ENCODE data around the gene AP5Z1.

Gene AP5Z1, protein sequence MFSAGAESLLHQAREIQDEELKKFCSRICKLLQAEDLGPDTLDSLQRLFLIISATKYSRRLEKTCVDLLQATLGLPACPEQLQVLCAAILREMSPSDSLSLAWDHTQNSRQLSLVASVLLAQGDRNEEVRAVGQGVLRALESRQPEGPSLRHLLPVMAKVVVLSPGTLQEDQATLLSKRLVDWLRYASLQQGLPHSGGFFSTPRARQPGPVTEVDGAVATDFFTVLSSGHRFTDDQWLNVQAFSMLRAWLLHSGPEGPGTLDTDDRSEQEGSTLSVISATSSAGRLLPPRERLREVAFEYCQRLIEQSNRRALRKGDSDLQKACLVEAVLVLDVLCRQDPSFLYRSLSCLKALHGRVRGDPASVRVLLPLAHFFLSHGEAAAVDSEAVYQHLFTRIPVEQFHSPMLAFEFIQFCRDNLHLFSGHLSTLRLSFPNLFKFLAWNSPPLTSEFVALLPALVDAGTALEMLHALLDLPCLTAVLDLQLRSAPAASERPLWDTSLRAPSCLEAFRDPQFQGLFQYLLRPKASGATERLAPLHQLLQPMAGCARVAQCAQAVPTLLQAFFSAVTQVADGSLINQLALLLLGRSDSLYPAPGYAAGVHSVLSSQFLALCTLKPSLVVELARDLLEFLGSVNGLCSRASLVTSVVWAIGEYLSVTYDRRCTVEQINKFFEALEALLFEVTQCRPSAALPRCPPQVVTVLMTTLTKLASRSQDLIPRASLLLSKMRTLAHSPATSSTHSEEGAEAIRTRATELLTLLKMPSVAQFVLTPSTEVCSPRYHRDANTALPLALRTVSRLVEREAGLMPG

DNA sequence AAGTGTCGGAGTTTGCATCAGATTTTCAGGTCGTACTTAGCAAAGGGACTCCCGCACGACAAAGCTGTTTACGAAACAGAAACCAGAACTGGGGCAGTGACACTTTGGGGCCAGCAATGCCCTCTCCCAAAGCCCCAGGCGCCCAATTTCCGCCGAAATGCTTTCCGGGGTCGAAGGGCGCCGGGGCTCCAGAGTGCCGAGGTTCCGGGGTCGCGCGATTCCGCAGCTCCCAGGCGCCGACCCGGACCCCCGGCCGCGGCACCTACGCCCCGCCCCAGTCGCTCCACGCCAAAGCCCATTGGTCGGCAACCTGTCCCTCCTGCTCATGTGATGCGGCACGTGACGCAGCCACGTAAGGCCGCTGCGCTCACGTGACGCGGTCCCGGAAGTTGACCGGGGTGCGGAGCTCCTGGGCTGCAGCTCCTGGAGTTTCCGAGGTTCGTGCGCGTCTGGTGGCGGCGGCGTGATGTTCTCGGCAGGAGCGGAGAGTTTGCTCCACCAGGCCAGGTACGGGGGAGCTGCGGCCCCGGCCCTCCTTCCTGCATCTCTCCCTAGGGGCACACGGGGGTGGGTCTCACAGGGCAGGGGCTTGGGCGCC, at the start of gene AP5Z1:
AP5Z1 (plus strand) TSS at position 374 of the 598 bp plus-strand sequence; CDS start at position 467, 93 bp downstream.
- DNase-seq (ENCODE audit: low read depth), result peak; percentile 94

DNA sequence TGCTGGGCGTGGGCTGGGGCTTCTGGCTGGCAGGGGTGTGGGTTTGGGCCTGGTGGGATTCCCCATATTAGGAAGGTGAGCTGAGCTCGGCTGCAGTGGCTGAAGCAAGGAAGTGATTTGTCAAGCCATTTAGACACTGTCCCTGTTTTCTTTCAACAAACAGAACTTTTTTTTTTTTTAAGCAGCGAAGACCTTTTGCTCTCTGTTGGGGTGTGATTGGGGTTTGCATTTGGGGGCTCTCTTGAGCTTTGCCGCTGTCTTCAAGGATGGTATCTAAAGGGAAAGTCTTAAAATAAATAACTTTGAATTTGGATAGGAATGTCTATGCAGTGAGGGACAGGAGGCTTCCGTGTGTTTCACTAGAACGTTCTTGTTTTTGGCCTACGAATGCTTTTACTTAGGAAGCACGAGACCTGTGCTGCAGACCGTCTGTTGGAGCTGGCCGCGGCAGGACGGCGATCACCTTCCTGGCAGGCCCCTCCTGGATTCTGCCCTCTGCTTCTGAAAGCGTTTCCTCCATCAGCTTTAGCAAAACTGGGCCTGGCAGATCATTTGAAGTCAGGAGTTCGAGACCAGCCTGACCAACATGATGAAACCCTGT, 49.5 kb upstream of the AP5Z1 start:
- no peak for DNase-seq (ENCODE audit: low read depth)

DNA sequence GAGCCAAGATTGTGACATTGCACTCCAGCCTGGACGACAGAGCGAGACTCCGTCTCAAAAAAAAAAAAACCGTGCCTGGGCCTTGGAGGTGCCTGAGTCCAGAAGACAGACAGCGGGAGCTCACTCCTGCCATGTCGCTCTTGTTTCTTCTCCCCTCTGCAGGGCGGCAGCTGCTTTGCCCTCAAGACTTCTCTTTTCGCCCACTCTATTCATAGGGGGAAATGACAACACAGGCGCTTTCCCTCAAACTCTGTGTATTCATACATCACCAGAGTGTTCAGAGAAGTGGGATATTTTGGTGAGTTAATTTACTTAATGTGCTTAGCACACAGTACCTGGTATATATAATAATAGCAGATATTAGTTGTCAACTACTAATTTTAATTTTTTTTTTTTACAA, 48.9 kb upstream of the AP5Z1 start:
- DNase-seq (ENCODE audit: low read depth), result no peak

DNA sequence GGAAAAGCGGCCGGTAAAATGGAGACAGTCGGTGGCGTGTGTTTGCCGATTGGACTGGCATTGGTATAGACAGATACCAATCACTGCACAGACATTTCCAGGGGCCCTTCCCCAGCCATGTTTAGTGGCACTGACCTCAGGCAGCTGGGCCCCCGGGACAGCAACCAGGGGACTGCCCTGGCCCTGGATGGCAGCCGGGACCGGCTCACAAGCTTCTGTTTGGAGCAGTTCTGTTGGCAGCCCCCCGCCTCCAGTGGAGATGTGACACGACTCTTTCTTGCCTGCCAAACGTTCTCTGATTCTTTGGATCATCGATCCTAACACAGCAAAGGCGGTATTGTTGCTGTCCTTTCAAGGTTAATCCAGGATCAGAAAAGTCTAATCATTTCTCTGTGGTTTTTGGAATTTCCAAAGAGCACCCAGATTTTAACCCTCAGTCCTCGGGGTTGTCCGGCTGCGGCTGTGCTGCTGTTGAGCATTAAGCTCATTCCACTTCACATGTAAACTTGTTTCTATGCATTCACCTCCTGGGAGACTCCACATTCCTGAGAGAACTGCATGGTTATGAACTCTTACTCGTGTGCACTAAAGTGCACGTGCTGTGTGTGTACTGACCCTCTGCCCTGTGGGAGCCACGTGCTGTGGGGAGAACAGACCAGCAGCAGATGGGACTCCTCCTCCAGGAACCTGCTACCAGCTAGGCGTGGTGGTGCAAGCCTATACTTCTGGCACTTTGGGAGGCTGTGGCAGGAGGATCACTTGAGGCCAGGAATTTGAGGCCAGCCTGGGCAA, 47.3 kb upstream of the AP5Z1 start:
- DNase-seq (ENCODE audit: low read depth), result no peak

DNA sequence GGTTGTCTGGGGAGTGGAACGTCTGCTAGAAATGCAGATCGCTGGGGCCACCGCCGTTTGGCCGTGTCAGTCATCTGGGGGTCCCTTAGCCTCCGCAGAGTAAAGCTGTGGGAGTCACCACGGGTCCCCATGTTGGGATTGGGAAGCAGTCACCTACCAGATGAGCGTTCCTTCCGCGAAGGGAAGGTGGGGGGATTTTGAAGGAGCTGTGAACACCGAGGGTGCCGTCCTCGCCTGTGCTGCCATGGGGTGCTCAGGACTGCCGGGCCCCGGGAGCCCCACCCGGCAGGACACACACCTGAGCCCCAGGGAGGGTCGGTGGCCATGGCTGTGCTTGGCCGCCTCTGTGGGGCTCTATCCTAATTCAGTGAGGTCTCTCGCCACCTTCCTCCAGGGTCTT, 46.2 kb upstream of the AP5Z1 start:
- no peak for DNase-seq (ENCODE audit: low read depth)

DNA sequence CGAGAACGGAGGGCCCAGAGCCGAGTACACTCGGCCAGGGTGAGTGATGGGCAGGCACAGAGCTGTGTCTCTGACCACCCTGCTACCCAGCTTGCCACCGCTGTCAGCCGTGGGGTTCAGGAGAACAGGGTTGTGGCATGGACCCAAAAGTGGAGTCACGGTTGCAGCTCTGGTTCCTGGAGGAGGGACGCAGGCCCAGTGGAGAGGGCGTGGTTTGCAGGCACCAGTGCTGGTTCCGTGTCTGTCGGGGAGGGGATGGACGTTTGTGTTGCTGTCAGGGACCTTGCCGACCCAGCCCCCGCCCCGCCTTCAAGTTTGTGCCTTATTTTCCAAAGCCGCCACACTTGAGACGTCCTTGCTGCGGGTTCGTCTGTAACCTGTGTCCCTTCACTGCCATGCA, 45.1 kb upstream of the AP5Z1 start:
- no peak for DNase-seq (ENCODE audit: low read depth)

DNA sequence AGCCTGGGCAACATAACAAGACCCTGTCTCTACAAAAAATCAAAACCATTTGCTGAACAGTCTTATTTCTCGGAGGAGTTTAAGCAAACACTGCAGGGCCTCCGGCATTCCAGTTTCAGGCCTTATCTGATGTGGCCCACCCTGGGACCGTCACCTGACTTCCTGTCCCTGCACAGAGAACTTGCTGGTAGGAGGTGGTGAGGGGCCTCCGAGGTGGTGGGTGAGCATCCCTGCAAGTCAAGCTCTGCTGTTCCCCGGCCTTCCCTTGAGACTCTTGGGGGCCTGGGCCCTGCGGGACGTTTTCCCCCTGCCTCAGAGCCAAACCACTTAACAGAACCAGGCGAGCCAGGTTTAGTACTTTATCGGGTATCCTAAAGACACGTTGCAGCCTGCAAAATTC, 44.5 kb upstream of the AP5Z1 start:
- no peak for DNase-seq (ENCODE audit: low read depth)

DNA sequence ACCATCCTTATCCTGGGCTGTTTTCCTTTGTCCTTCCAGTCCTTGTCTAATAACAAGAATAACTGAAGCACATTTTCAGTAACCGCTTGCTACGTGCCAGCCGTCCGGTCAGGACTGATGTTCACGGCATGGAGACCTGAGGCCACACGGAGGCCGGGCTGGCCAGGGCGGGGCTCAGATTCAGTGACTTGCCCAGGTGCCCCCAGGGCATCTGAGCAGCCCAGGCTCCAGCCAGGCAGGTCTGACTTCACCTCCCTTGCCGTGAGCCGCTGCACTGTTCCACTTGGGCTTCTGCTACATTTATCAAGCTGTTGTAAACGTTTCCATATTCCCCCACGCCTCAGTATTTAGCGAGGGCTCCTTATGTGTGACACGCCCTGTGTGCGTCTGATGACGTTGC, 43.6 kb upstream of the AP5Z1 start:
- DNase-seq (ENCODE audit: low read depth), result no peak

DNA sequence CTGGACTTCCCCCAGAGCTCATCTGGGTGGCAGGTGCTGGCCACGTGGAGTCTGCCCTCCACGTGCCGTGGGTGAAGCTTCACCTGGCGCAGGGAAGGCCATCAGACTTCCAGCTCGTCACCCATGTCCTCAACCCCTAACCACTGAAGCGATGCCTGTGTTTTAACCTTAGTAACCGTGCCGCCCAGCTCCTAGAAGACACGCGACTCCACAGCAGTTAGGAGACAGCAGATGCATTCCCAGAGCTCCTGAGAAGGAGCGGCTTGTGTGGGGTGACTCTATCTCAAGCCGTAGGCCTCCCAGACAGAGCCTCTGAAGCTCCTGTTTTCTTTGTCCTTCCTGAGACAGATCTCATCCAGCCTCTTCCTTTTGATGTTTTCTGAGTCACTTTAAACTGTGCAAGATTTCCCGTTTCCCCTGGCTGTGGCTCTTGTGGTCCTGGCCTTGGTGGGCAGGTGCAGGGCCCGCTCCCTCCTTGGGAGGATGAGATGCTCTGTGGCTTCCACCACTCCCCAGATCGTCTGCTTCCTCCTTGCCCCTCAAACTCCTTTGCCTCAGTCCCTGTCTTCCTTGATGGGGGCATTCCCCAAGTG, 41.4 kb upstream of the AP5Z1 start:
- DNase-seq (ENCODE audit: low read depth), result no peak

DNA sequence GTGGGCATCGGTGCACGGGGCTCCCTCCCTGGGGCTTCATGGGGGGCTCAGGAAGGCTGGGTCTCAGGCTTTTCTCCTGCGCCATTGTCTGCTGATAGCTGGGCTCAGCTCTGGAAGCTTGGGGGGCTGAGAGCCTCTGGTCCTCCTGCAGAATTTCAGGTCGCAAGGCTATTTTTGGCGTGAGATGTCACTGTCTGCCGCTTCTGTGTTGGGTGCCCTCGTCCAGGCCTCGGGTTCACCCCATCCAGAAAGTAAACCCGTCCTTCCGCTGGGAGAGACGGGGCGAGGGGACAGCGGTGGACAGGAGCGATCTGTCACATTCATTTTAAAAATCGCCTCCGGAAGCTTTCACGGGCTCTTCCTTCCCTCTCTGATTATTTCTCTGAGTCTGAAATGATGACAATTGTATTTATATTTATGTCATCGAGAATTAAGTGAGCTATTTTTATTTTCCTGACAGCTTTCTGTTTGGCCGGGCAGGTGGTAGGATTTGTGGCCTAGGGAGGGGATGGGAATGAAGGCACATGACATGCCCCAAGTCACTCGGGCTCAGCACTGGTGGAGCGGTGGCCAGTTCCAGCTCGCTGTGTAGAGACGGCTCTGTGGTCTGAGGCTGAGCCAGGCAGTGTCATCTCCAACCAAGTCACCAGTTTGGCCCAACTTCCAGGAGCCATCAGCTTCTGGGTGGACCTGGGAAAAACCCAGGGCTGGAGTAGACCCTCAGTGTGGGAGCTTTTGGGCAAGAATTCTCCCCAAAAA, 40.7 kb upstream of the AP5Z1 start:
- DNase-seq (ENCODE audit: low read depth), result no peak

DNA sequence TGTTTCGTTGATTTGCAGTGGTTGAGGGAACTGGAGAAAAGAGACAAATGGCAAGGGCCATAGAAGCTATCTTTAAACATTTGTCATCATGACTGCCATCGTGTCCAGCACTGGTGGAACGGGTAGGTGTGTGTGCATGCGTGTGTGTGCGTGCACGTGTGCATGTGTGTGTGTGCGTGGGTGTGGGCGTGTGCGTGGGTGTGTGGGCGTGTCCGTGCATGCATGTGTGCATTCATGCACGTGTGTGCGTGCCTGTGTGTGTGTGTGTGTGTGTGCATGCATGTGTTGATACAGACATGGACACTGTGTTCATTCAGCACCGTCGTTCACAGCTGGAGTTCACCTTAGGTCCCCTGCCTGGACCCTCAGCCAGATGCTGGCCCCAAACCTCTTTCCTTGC, 38.1 kb upstream of the AP5Z1 start:
- DNase-seq (ENCODE audit: low read depth), result no peak

DNA sequence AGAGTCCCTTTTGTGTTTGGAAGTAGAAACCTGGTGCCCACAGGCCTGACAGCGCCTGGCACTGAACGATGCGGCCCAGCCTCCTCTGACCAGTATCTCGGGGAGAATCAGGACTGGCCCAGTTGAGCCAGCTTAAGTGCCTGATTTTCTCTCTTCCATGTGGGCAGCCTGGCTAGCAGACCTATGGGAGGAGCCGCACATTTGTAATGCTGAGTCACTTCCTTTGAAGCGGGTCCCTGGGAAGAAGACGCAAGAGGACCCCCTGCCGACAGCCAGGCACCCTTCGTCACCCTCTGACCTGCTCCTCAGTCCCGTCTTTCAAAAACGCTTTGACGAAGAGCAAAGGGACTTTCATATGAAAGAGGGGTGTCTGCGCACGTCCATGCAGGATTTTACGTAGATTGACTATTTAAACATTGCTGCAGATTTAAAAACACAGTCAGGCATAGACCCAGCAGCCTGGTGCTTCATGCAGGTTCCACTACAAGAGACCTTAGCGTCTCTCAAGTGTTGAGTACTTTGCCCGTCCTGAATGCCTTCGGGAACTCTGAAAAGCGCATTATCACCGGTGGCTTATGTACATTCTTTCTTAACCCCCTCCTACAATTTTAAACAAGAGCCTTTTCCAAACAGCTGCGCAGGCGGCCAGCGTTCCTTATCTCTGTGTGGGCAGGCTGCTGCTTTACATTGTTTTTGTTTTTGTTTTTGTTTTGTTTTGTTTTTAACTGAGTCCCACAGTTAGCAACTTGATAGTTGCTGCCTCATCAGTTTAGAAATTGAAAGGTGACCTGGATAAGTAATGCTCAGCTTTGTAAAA, 36.5 kb upstream of the AP5Z1 start:
- no peak for DNase-seq (ENCODE audit: low read depth)

DNA sequence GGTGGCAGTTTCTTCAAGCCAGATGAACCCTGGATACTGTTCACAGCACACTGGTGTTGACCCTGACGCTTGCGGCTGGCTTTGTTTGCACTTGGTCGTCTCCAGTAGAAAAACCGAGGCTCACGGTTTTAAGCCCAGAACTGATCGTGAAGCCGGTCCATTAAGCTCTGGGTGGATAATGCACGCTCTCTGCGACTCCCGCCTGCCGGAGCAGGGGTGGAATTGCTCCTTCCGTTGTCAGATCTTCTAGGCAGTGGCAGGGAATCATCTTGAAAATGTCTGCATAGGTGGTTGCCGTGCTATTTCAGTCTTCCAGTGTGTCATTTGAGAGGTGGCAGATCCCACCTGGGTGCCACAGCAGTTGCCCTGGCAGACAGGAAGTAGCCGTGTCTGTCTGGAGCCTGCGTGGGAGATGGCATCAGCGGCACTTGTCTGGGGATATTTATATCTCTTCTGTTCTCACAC, 35.9 kb upstream of the AP5Z1 start:
- DNase-seq (ENCODE audit: low read depth), result peak; percentile 14

DNA sequence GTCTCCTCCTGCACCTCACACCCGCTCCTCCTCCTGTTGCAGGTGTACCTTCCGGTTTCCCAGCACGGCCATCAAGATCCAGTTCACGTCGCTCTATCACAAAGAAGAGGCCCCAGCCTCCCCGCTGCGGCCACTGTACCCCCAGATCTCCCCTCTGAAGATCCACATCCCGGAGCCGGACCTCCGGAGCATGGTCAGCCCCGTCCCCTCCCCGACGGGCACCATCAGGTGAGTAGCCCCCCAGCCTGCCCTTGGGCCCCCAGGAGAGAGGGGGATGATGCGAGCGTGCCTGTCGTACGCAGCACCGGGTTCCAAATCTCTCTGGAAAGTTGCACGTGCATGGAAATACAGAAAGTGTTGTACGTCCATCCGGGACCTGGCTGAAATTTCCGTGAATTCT, 34.6 kb upstream of the AP5Z1 start:
- DNase-seq (ENCODE audit: low read depth), result no peak

DNA sequence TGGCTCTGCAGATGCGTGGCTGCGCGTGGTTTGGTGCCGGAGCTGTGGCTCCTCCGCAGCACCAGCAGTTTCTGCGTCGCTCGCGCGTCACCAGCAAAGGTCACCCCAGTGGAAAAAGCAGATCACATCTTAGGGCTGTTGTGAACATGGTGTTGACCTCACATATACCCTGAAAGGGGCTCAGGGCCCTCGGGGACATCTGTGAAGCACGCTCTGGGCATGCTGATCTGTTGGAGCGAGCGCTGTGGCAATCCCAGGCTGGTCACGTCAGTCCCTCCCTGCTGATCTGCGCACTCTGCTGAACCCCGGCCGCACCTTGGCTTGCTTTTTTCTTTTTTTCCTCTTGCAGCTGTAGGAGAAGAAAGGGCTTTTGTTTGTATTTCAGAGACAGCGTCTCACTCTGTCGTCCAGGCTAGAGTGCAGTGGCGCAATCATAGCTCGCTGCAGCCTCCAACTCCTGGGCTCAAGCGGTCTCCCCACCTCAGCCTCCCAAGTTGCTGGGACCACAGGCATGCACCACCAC, 33.3 kb upstream of the AP5Z1 start:
- no peak for DNase-seq (ENCODE audit: low read depth)

DNA sequence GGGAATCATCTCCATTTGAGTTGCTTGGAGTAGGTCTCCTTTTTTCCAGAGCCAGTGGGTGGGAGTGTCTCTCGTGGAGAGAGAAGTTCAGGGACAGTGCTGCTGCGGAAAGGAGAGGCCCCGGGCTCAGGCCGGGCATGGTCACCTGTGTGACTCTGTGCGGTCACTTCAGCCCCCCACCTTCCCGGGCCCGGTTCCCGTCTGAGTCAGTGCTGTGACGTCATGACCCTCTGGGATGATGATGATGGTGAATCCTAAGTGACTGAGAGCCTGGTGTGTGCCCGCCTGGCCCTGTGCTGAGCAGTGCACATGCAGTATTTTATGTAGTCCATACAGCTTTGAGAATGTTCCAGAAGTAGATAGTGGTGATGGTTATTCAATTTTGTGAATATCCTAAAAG, 32.6 kb upstream of the AP5Z1 start:
- no peak for DNase-seq (ENCODE audit: low read depth)

DNA sequence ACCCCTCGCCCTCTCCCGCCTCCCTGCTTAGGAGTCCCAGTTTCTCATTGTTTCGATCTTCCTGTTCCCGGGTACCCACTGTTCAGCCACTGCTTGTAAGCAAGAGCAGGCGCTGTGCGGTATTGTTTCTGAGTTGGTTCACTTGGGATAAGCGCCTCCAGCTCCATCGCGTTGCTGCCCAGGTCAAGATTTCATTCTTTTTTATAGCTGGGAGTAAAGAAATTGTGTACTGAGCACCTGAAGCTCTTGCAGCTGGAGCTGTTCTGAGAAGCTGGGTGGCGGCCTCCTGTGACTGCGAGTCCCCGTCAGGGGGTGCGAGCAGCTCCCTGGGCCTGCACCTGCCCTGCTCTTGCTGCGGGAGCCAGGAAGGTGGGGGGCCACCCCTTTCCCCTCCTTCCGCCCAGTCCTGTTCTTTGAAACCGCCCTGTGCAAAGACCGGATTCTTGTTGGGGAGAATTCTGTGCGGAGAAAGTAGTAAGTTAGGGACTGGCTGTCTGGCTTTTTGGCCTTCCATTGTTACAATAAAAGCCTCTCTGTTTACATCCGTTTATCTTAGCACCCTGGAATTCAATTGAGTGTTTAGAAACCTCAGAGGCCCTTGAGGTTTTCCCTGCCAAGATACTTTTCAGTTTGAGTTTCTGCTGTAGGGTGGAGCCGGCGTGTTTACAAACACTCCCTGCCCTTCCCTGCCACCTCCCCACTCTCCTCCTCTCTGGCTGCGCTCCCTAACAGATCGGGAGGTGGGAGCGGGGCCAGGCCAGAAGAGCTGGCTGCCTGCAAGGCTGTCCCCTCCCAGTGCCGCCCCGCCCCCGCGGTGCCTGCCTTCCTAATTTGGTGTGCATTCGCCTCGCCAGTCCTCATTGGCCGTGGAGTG, 30.8 kb upstream of the AP5Z1 start:
- peak; percentile 57 for DNase-seq (ENCODE audit: low read depth)

DNA sequence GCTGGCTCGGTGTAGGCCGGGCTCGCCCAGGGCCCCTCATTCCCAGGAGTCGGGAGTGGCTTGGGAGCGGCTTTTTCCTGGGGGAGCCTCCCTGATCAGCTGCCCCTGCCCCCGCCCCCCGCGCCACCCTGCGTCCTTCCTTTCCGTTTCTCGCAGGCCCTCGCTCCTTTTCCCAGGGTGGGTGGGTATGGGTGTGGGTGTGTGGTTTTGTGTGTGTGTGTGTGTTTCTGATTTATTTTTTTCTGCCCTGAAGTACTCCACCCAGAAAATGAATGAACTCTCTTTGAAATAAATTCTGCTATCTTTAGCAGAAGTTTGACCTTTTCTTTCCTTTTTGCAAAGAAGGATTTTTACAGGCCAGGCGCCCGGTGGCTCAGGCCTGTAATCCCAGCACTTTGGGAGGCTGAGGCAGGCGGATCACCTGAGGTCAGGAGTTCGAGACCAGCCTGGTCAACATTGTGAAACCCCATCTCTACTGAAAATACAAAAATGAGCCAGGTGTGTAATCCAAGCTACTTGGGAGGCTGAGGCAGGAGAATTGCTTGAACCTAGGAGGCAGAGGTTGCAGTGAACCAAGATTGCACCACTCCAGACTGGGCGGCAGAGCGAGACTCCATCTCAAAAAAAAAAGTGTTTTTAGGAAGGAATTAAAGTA, 30.0 kb upstream of the AP5Z1 start:
- DNase-seq (ENCODE audit: low read depth), result no peak
